Measurements from ENCODE around the gene VAV2.

Gene VAV2

GRCh38 chr9:133830711-133831110 is 161.4 kb downstream of the VAV2 start:
- POLR2A ChIA-PET: no interaction called here
- Histone ChIP-seq H3K9me3 (ENCODE audit: control extremely low read depth in 1 of 5, control insufficient read depth in 4 of 5, insufficient read depth in 2 of 5, low read depth in 1 of 5, low read length in 4 of 5) (no peaks in the 10 kb centered on the region), H3K36me3 (ENCODE audit: control insufficient read depth in 4 of 4, insufficient read depth in 4 of 4, low read length in 3 of 4) (no peaks in the 10 kb centered on the region), H3K27ac (ENCODE audit: insufficient read depth in 1 of 2, low read depth in 1 of 2, low read length in 2 of 2, poor library complexity in 1 of 2, severe bottlenecking in 2 of 2) (no peak overlapping the region), H3K4me1 (ENCODE audit: control extremely low read depth in 1 of 4, control insufficient read depth in 4 of 4, insufficient read depth in 4 of 4, low read length in 3 of 4) (no peaks in the 10 kb centered on the region), H3K4me3 (ENCODE audit: control insufficient read depth in 1 of 7, extremely low read depth in 1 of 7, insufficient read depth in 4 of 7, low read depth in 2 of 7, low read length in 6 of 7) (no peak overlapping the region), H3K27me3 (replicated peaks in 2 of 5; ENCODE audit: control insufficient read depth in 4 of 5, insufficient read depth in 5 of 5, low read length in 4 of 5) (no peaks in the 10 kb centered on the region)
- CTCF ChIA-PET: no interaction called here
- 87% methylated on average over 2 of the region's 3 CpGs for whole genome bisulfite sequencing (ENCODE audit: insufficient coverage)
- no peak for DNase-seq

- Histone ChIP-seq H3K27me3 (replicated peaks in 2 of 5; ENCODE audit: control insufficient read depth in 4 of 5, insufficient read depth in 5 of 5, low read length in 4 of 5) (no peaks in the 10 kb centered on the region), H3K36me3 (ENCODE audit: control insufficient read depth in 4 of 4, insufficient read depth in 4 of 4, low read length in 3 of 4) (no peaks in the 10 kb centered on the region), H3K27ac (ENCODE audit: insufficient read depth in 1 of 2, low read depth in 1 of 2, low read length in 2 of 2, poor library complexity in 1 of 2, severe bottlenecking in 2 of 2) (no peak overlapping the region), H3K4me3 (ENCODE audit: control insufficient read depth in 1 of 7, extremely low read depth in 1 of 7, insufficient read depth in 4 of 7, low read depth in 2 of 7, low read length in 6 of 7) (no peak overlapping the region), H3K4me1 (ENCODE audit: control extremely low read depth in 1 of 4, control insufficient read depth in 4 of 4, insufficient read depth in 4 of 4, low read length in 3 of 4) (no peaks in the 10 kb centered on the region), H3K9me3 (ENCODE audit: control extremely low read depth in 1 of 5, control insufficient read depth in 4 of 5, insufficient read depth in 2 of 5, low read depth in 1 of 5, low read length in 4 of 5) (no peaks in the 10 kb centered on the region)
- ChIA-PET CTCF (no interaction called here), POLR2A (no interaction called here)
- 90% methylated on average over 4 of the region's 6 CpGs for WGBS (ENCODE audit: insufficient coverage)
- DNase-seq: peak in 1 of 3 donors; percentile 2
Observed at GRCh38 chr9:133830310-133830709, 161.8 kb downstream of the VAV2 start.

- POLR2A ChIA-PET: no interaction called here
- 94% methylated on average over 13 of the region's 25 CpGs for WGBS (ENCODE audit: insufficient coverage)
Observed at GRCh38 chr9:133828338-133828997, 163.7 kb downstream of the VAV2 start.

GRCh38 chr9:133826289-133827085 is 165.6 kb downstream of the VAV2 start:
- Histone ChIP-seq H3K27me3 (replicated peaks in 2 of 5; ENCODE audit: control insufficient read depth in 4 of 5, insufficient read depth in 5 of 5, low read length in 4 of 5) (no peaks in the 10 kb centered on the region), H3K4me1 (ENCODE audit: control extremely low read depth in 1 of 4, control insufficient read depth in 4 of 4, insufficient read depth in 4 of 4, low read length in 3 of 4) (peaks cover 0 to 3% (median 0%) of the 10 kb centered on the region in 4 experiments), H3K9me3 (ENCODE audit: control extremely low read depth in 1 of 5, control insufficient read depth in 4 of 5, insufficient read depth in 2 of 5, low read depth in 1 of 5, low read length in 4 of 5) (no peaks in the 10 kb centered on the region), H3K4me3 (ENCODE audit: control insufficient read depth in 1 of 7, extremely low read depth in 1 of 7, insufficient read depth in 4 of 7, low read depth in 2 of 7, low read length in 6 of 7) (no peak overlapping the region), H3K36me3 (ENCODE audit: control insufficient read depth in 4 of 4, insufficient read depth in 4 of 4, low read length in 3 of 4) (no peaks in the 10 kb centered on the region), H3K27ac (ENCODE audit: insufficient read depth in 1 of 2, low read depth in 1 of 2, low read length in 2 of 2, poor library complexity in 1 of 2, severe bottlenecking in 2 of 2) (no peak overlapping the region)
- ChIA-PET CTCF (interaction anchor here (0.9 kb wide), 1 partner anchor 9 kb away, joined by 3 read pairs; no protein-coding TSS in a partner anchor), POLR2A (no interaction called here)
- no peak for DNase-seq
- WGBS (ENCODE audit: insufficient coverage): 94% methylated on average over 19 of the region's 22 CpGs

More at GRCh38 chr9:133828338-133828997, 163.7 kb downstream of the VAV2 start:
- Histone ChIP-seq H3K9me3 (ENCODE audit: control extremely low read depth in 1 of 5, control insufficient read depth in 4 of 5, insufficient read depth in 2 of 5, low read depth in 1 of 5, low read length in 4 of 5) (no peaks in the 10 kb centered on the region), H3K27ac (ENCODE audit: insufficient read depth in 1 of 2, low read depth in 1 of 2, low read length in 2 of 2, poor library complexity in 1 of 2, severe bottlenecking in 2 of 2) (no peak overlapping the region), H3K4me3 (ENCODE audit: control insufficient read depth in 1 of 7, extremely low read depth in 1 of 7, insufficient read depth in 4 of 7, low read depth in 2 of 7, low read length in 6 of 7) (no peak overlapping the region), H3K36me3 (ENCODE audit: control insufficient read depth in 4 of 4, insufficient read depth in 4 of 4, low read length in 3 of 4) (no peaks in the 10 kb centered on the region), H3K4me1 (ENCODE audit: control extremely low read depth in 1 of 4, control insufficient read depth in 4 of 4, insufficient read depth in 4 of 4, low read length in 3 of 4) (peaks cover 0 to 3% (median 0%) of the 10 kb centered on the region in 4 experiments), H3K27me3 (replicated peaks in 2 of 5; ENCODE audit: control insufficient read depth in 4 of 5, insufficient read depth in 5 of 5, low read length in 4 of 5) (no peaks in the 10 kb centered on the region)
- CTCF ChIA-PET: interaction anchor here (1.0 to 1.2 kb wide), 2 partner anchors 16 to 46 kb away, joined by 3 to 4 read pairs; no protein-coding TSS in a partner anchor
- DNase-seq: no peak

- ChIA-PET POLR2A (no interaction called here), CTCF (interaction anchor here (0.6 to 1.1 kb wide), 3 partner anchors 10 to 378 kb away, joined by 3 read pairs; no protein-coding TSS in a partner anchor)
- Histone ChIP-seq H3K9me3 (ENCODE audit: control extremely low read depth in 1 of 5, control insufficient read depth in 4 of 5, insufficient read depth in 2 of 5, low read depth in 1 of 5, low read length in 4 of 5) (no peaks in the 10 kb centered on the region), H3K36me3 (ENCODE audit: control insufficient read depth in 4 of 4, insufficient read depth in 4 of 4, low read length in 3 of 4) (no peaks in the 10 kb centered on the region), H3K4me1 (ENCODE audit: control extremely low read depth in 1 of 4, control insufficient read depth in 4 of 4, insufficient read depth in 4 of 4, low read length in 3 of 4) (peaks cover 0 to 3% (median 0%) of the 10 kb centered on the region in 4 experiments), H3K27ac (ENCODE audit: insufficient read depth in 1 of 2, low read depth in 1 of 2, low read length in 2 of 2, poor library complexity in 1 of 2, severe bottlenecking in 2 of 2) (no peak overlapping the region), H3K27me3 (replicated peaks in 2 of 5; ENCODE audit: control insufficient read depth in 4 of 5, insufficient read depth in 5 of 5, low read length in 4 of 5) (no peaks in the 10 kb centered on the region), H3K4me3 (ENCODE audit: control insufficient read depth in 1 of 7, extremely low read depth in 1 of 7, insufficient read depth in 4 of 7, low read depth in 2 of 7, low read length in 6 of 7) (no peak overlapping the region)
- 94% methylated on average over 10 of the region's 17 CpGs for WGBS (ENCODE audit: insufficient coverage)
- DNase-seq: no peak
Observed at GRCh38 chr9:133825555-133826218, 166.4 kb downstream of the VAV2 start.

GRCh38 chr9:133824802-133825186 is 167.3 kb downstream of the VAV2 start:
- ChIA-PET CTCF (interaction anchor here (1.1 kb wide), 1 partner anchor 171 kb away, joined by 3 read pairs; no protein-coding TSS in a partner anchor), POLR2A (no interaction called here)
- Histone ChIP-seq H3K36me3 (ENCODE audit: control insufficient read depth in 4 of 4, insufficient read depth in 4 of 4, low read length in 3 of 4) (no peaks in the 10 kb centered on the region), H3K9me3 (ENCODE audit: control extremely low read depth in 1 of 5, control insufficient read depth in 4 of 5, insufficient read depth in 2 of 5, low read depth in 1 of 5, low read length in 4 of 5) (no peaks in the 10 kb centered on the region), H3K4me1 (ENCODE audit: control extremely low read depth in 1 of 4, control insufficient read depth in 4 of 4, insufficient read depth in 4 of 4, low read length in 3 of 4) (peaks cover 0 to 3% (median 0%) of the 10 kb centered on the region in 4 experiments), H3K4me3 (ENCODE audit: control insufficient read depth in 1 of 7, extremely low read depth in 1 of 7, insufficient read depth in 4 of 7, low read depth in 2 of 7, low read length in 6 of 7) (no peak overlapping the region), H3K27ac (ENCODE audit: insufficient read depth in 1 of 2, low read depth in 1 of 2, low read length in 2 of 2, poor library complexity in 1 of 2, severe bottlenecking in 2 of 2) (no peak overlapping the region), H3K27me3 (replicated peaks in 2 of 5; ENCODE audit: control insufficient read depth in 4 of 5, insufficient read depth in 5 of 5, low read length in 4 of 5) (no peaks in the 10 kb centered on the region)
- DNase-seq: no peak
- WGBS (ENCODE audit: insufficient coverage): 96% methylated on average over 11 of the region's 15 CpGs

All from common myeloid progenitor, CD34-positive (primary cell).